HG02623 (cell line): ENCODE results near the gene CTBP2.
"Not testable (repeated sequence)": the region's sequence is repeated elsewhere in the genome, so short reads cannot be mapped to it uniquely, and the experiment has no call there.

Experiments
- ATAC-seq: cut with Tn5 transposase; IDR thresholded peaks from one replicate; pipeline ENCODE4 v1.9.1; 2021; ENCODE audit warnings: moderate library complexity; ENCODE audit not compliant: unreplicated experiment

CTBP2 gene

GRCh38 chr10:125160856-125161706 is 718 bp upstream of the CTBP2 start:
- no peak for ATAC-seq

- ATAC-seq: no peak
These were observed 854 bp downstream of the CTBP2 start for GRCh38 chr10:125159486-125159931.

GRCh38 chr10:125158601-125159485 is 1.5 kb downstream of the CTBP2 start:
- ATAC-seq: no peak

DNA sequence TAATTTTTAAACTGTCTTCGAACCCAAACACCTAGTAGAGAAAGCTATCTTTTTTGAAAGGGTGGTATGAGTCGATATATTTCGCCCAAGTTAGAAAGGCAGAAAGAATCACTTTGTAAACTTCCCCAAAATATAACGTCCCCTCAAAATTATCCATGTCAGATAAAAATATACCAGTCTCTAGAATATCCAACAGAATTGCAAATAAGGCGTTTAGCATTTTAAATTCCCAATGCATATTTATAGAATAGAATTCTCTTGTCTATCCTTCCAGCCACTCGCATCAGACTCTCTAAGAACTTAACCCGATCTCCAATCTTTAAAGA is 2.1 kb downstream of the CTBP2 start:
- no peak for ATAC-seq

GRCh38 chr10:125157505-125157904 is 2.9 kb downstream of the CTBP2 start:
- ATAC-seq: no peak

GRCh38 chr10:125156739-125157480 is 3.5 kb downstream of the CTBP2 start:
- no peak for ATAC-seq

GRCh38 chr10:125156196-125156595 is 4.2 kb downstream of the CTBP2 start:
- ATAC-seq: no peak

GRCh38 chr10:125155101-125155500 is 5.3 kb downstream of the CTBP2 start:
- ATAC-seq: no peak

DNA sequence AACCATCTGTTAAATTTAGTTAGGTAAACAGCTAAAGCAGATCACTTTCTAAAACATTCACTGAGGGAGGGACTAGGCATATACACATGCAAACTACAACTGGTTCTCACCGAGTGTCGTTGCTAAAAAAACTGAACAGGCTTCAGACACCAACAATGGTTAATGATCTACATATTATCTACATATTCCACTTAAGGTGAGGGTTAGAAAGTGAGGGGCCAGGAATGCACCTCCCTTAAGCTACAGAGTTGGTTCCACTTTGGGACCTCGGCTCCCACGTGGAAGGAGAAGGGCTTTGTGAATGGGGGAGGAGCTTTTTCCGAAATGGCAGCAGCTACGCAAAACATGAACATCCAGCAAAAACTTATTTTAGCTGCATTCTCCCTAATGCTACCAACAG is 5.8 kb downstream of the CTBP2 start:
- no peak for ATAC-seq

DNA sequence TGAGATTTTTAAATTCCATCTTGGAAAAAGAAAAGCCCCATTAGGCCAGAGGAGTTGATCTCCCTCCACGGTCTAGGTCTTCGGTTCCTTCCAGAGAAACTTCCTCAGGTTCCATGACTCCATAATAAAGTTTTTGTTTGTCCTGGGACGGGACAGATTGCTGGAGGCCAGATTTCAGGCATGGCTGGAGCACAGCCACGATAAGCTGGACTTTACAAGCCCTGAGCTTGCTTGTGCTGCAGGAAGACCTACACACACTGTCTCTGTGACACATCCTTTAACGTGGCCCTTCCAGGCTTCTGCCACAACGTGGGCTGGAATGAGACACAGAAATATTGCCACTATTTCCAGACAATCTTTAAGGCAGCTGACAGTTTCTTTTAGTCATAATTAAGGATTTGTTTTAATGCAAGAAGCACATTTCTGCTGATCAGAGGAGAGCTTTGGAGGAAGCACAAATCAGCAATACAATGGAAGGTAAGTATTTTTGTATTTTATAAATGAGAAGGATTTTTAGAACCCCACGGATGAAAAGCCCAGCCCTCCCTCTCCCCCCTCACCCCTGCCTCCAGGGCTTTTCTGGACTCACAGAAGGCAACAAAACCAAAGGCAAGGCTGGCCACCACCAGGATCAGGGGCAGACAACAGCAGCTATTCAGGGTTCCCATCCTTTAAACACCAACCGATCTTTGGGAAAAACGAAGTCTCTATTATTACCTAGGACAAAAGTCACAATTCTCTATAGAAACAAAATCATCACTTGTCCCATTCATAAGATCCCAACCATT is 6.5 kb downstream of the CTBP2 start:
- no peak for ATAC-seq

GRCh38 chr10:125152450-125153368 is 7.7 kb downstream of the CTBP2 start:
- no peak for ATAC-seq

- no peak for ATAC-seq
These were observed 8.6 kb downstream of the CTBP2 start for GRCh38 chr10:125151553-125152449.

DNA sequence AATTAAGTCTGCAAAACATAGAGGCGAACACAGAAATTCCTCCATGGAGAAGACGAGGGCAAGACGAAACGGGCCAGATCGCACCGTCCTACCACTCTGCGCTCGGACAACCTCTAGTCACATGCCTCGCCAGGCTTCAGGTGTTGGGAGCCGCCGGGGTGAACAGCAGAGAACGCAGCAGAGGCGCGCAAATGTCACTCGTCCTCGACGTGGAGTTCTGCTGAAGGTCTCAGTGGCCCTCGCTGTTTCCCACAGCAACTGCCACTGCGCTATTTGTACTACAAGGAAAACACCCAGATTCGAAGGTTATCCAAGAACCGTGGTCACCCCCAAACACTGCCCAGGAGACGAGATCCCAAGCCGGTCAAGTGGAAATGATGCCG is 9.2 kb downstream of the CTBP2 start:
- ATAC-seq: no peak

- not testable (repeated sequence) for ATAC-seq
These were observed 9.8 kb downstream of the CTBP2 start for GRCh38 chr10:125150376-125151083.

DNA sequence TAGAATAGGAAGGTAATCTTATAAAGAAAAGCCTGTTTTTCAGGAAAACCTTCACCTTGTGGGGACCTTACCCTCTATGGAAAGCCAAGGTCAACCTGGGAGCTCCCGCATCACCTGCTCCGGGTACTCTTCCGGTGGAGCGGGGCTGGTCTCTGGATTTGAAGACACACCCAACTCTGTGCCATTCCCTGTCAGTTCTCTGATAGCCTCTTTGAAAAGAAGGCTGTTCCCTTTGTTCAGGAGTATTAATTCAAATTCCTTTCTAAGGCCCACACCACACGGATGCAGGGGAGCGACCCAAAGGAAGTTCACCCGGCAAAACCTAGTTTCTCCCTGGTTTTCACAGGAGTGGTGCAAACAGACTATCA is 10.7 kb downstream of the CTBP2 start:
- no peak for ATAC-seq

GRCh38 chr10:125149036-125149679 is 11.2 kb downstream of the CTBP2 start:
- no peak for ATAC-seq

GRCh38 chr10:125148528-125148927 is 11.8 kb downstream of the CTBP2 start:
- ATAC-seq: no peak
